HepG2 (cell line): ENCODE results near the gene DFFA. TPM values are rescaled to one million over a fixed set of nuclear protein-coding genes. Genes with fewer than 3 reads are reported as not detected.

Experiments
- ATAC-seq: fragments of 200-7000 bp; cut with Tn5 transposase; 3 replicates; pipeline ENCODE4 v1.9.1; 2020; ENCODE audit warnings: mild to moderate bottlenecking, moderate library complexity
- BruUV-seq: library from RNA; stranded (reverse); fragments of 400-500 nt; replicated peaks from 2 replicates; lab custom pipeline; 2021; lab: Mats Ljungman, UMichigan
- CTCF ChIA-PET: fragments of 300-600 bp; formaldehyde crosslinking; extraction: SDS; loops from one replicate; lab custom pipeline; 2021; ENCODE audit warnings: low total read pairs, inconsistent platforms, low intra/inter-chr PET ratio; lab: Yijun Ruan, JAX
- POLR2A ChIA-PET: fragments of 350-600 bp; sonication (Branson Sonifier 250); formaldehyde crosslinking; loops from one replicate; lab custom pipeline; 2020; ENCODE audit warnings: antibody characterized with exemption, inconsistent platforms; lab: Yijun Ruan, JAX
- DNase-seq: peaks from one replicate; pipeline ENCODE4 v3.0.0-alpha.2; 2015; ENCODE audit warnings: low spot score
- FAIRE-seq: peaks from 3 replicates; lab custom pipeline; 2011; peaks lifted over from hg19 to GRCh38; lab: Jason Lieb, UNC
- H2AFZ ChIP-seq: one replicate; pipeline ENCODE4 v1.6.1; 2011; ENCODE audit warnings: low read length, inconsistent platforms
- H3K27ac ChIP-seq: fragments of 300-600 bp; 3 replicates; pipeline ENCODE4 v1.8.0; 2011; ENCODE audit warnings: mixed run types, mild to moderate bottlenecking, mixed read lengths, low read length, inconsistent platforms; ENCODE audit not compliant: insufficient read depth; ENCODE audit errors: extremely low read length
- H3K27me3 ChIP-seq, 2 experiments: fragments of 200-600 bp in 1 of 2; 2 replicates in 1 of 2; 3 replicates in 1 of 2; pipeline versions ENCODE4 v1.6.0 to v1.8.0; 2011; ENCODE audit warnings: low read length in 2 of 2, mild to moderate bottlenecking in 2 of 2, moderate library complexity in 2 of 2, inconsistent platforms in 1 of 2; ENCODE audit not compliant: insufficient read depth in 2 of 2, control insufficient read depth in 1 of 2
- H3K36me3 ChIP-seq, 2 experiments: fragments of 200-600 bp in 1 of 2; replicated peaks in 1 of 2; 2 replicates in 1 of 2; 3 replicates in 1 of 2; pipeline versions ENCODE4 v1.5.1 to v1.8.0; 2011; ENCODE audit warnings: low read length in 2 of 2, inconsistent platforms in 1 of 2; ENCODE audit not compliant: insufficient read depth in 2 of 2, control insufficient read depth in 1 of 2
- H3K4me1 ChIP-seq: 2 replicates; pipeline ENCODE4 v1.5.1; 2012; ENCODE audit warnings: low read length, inconsistent platforms; ENCODE audit not compliant: insufficient read depth
- H3K4me2 ChIP-seq: 2 replicates; pipeline ENCODE4 v1.6.0; 2011; ENCODE audit warnings: low read depth, low read length, inconsistent platforms
- H3K4me3 ChIP-seq, 3 experiments: fragments of 200-600 bp in 1 of 3; sonication (generic), shearing (Covaris generic) in 1 of 3; replicated peaks in 1 of 3; 2 replicates each; pipeline ENCODE4 v1.5.1; 2011 to 2016; ENCODE audit warnings: low read length in 3 of 3, inconsistent platforms in 2 of 3, low read depth in 2 of 3, mild to moderate bottlenecking in 2 of 3, control low read depth in 1 of 3, mixed read lengths in 1 of 3; ENCODE audit not compliant: insufficient read depth in 1 of 3
- H3K79me2 ChIP-seq: one replicate; pipeline ENCODE4 v1.6.1; 2011; ENCODE audit warnings: low read length, inconsistent platforms; ENCODE audit not compliant: insufficient read depth
- H3K9ac ChIP-seq: 2 replicates; pipeline ENCODE4 v1.6.0; 2011; ENCODE audit warnings: mild to moderate bottlenecking, low read depth, low read length, inconsistent platforms; ENCODE audit not compliant: insufficient read depth
- H3K9me3 ChIP-seq: 2 replicates; pipeline ENCODE4 v1.5.1; 2012; ENCODE audit warnings: mild to moderate bottlenecking, low read length
- H4K20me1 ChIP-seq: 2 replicates; pipeline ENCODE4 v1.6.0; 2011; ENCODE audit warnings: inconsistent platforms, mild to moderate bottlenecking, low read length, moderate library complexity; ENCODE audit not compliant: insufficient read depth
- ATAD3A ChIP-seq: sonication (generic); formaldehyde crosslinking; IDR thresholded peaks from 2 replicates; pipeline ENCODE4 v1.4.0; 2020; ENCODE audit warnings: missing genetic modification reagents
- CBX5 ChIP-seq: sonication (generic); formaldehyde crosslinking; IDR thresholded peaks from 2 replicates; pipeline ENCODE4 v1.4.0; 2020; ENCODE audit warnings: missing genetic modification reagents, borderline replicate concordance
- CREM ChIP-seq, 2 experiments: sonication (generic) in 1 of 2; formaldehyde crosslinking in 1 of 2; IDR thresholded peaks; 2 replicates each; pipeline versions ENCODE4 v1.4.0 to v1.6.1; 2016 to 2020; ENCODE audit warnings: antibody characterized with exemption in 1 of 2, mild to moderate bottlenecking in 1 of 2, missing genetic modification reagents in 1 of 2
- DMTF1 ChIP-seq: sonication (generic); formaldehyde crosslinking; IDR thresholded peaks from 2 replicates; pipeline ENCODE4 v1.4.0; 2020; ENCODE audit warnings: mild to moderate bottlenecking, missing genetic modification reagents
- EED ChIP-seq: sonication (generic); formaldehyde crosslinking; IDR thresholded peaks from 2 replicates; pipeline ENCODE4 v1.5.0; 2020; ENCODE audit warnings: mild to moderate bottlenecking, missing genetic modification reagents
- GTF2F1 ChIP-seq: fragments of 150-350 bp; IDR thresholded peaks from 2 replicates; pipeline ENCODE4 v1.6.1; 2014; ENCODE audit warnings: low read length
- HNRNPLL ChIP-seq: fragments of 200-400 bp; formaldehyde crosslinking; IDR thresholded peaks from 2 replicates; pipeline ENCODE4 v1.6.1; 2017; ENCODE audit warnings: mild to moderate bottlenecking, low read depth, low read length; ENCODE audit not compliant: poor library complexity, severe bottlenecking
- IKZF1 ChIP-seq: fragments of 450-650 bp; IDR thresholded peaks from 2 replicates; pipeline ENCODE4 v1.7.1; 2016
- KDM5B ChIP-seq: sonication (generic); formaldehyde crosslinking; IDR thresholded peaks from 2 replicates; pipeline ENCODE4 v1.4.0; 2020; ENCODE audit warnings: missing genetic modification reagents, mild to moderate bottlenecking, borderline replicate concordance
- MXD4 ChIP-seq: IDR thresholded peaks from 2 replicates; pipeline ENCODE4 v1.6.1; 2016; ENCODE audit warnings: mild to moderate bottlenecking, missing biosample characterization, missing genetic modification reagents
- POGZ ChIP-seq: sonication (generic); formaldehyde crosslinking; IDR thresholded peaks from 2 replicates; pipeline ENCODE4 v1.4.0; 2020; ENCODE audit warnings: mild to moderate bottlenecking, missing genetic modification reagents
- SATB2 ChIP-seq: sonication (generic); formaldehyde crosslinking; IDR thresholded peaks from 2 replicates; pipeline ENCODE4 v1.5.0; 2020; ENCODE audit warnings: missing genetic modification reagents
- SNAI1 ChIP-seq: sonication (generic); formaldehyde crosslinking; IDR thresholded peaks from 2 replicates; pipeline ENCODE4 v1.5.0; 2020; ENCODE audit warnings: mild to moderate bottlenecking, missing genetic modification reagents, borderline replicate concordance
- SOX5 ChIP-seq: IDR thresholded peaks from 2 replicates; pipeline ENCODE4 v1.6.1; 2016; ENCODE audit warnings: borderline replicate concordance
- SOX6 ChIP-seq, 2 experiments: fragments of 450-650 bp in 1 of 2; sonication (generic) in 1 of 2; formaldehyde crosslinking in 1 of 2; IDR thresholded peaks; 2 replicates each; pipeline versions ENCODE4 v1.4.0 to v1.6.1; 2017 to 2020; ENCODE audit warnings: antibody characterized with exemption in 1 of 2, mild to moderate bottlenecking in 1 of 2, missing genetic modification reagents in 1 of 2
- SP2 ChIP-seq: sonication (generic); formaldehyde crosslinking; IDR thresholded peaks from 2 replicates; pipeline ENCODE4 v1.5.1; 2020; ENCODE audit warnings: mild to moderate bottlenecking, missing genetic modification reagents
- TFDP1 ChIP-seq: IDR thresholded peaks from 2 replicates; pipeline ENCODE4 v1.6.1; 2016; ENCODE audit warnings: missing compliant biosample characterization, missing genetic modification reagents, borderline replicate concordance
- THAP7 ChIP-seq: sonication (generic); formaldehyde crosslinking; IDR thresholded peaks from 2 replicates; pipeline ENCODE4 v1.8.1; 2023; ENCODE audit warnings: mild to moderate bottlenecking, missing genetic modification reagents
- ZNF234 ChIP-seq: sonication (generic); formaldehyde crosslinking; conservative IDR thresholded peaks from 2 replicates; pipeline ENCODE4 v1.5.1; 2020; ENCODE audit warnings: mild to moderate bottlenecking, missing genetic modification reagents
- ZNF263 ChIP-seq: sonication (generic); formaldehyde crosslinking; IDR thresholded peaks from 2 replicates; pipeline ENCODE4 v1.4.0; 2020; ENCODE audit warnings: missing genetic modification reagents
- ZNF746 ChIP-seq: sonication (generic); formaldehyde crosslinking; IDR thresholded peaks from 2 replicates; pipeline ENCODE4 v1.8.0; 2022; ENCODE audit warnings: mild to moderate bottlenecking, missing genetic modification reagents
- WGBS: methylation state at CpG from one replicate; pipeline ENCODE4 v1.1.6; 2017; ENCODE audit warnings: low lambda C conversion rate; 5-methylcytosine and 5-hydroxymethylcytosine counted together
- in situ Hi-C: cut with HindIII; loops from 2 replicates; pipeline ENCODE4 v1.10.0; 2017; ENCODE audit warnings: low pct_unique_long_range_greater_than_20kb; ENCODE audit not compliant: extremely low pct_ligation_motif_present
- intact Hi-C: fragments of 100-400 bp; cut with micrococcal nuclease; formaldehyde crosslinking; loops from one replicate; pipeline ENCODE4 v1.10.0; 2022; ENCODE audit not compliant: unreplicated experiment
- polyA plus RNA-seq, 8 experiments: library from polyadenylated mRNA; depleted of rRNA in 3 of 8; stranded (reverse) in 7 of 8; unstranded in 1 of 8; fragments of >200 nt; fragmentation: Illumina TruSeq in 4 of 8; extraction: Trizol in 4 of 8; gene quantifications; 2 replicates each; pipeline versions ENCODE4 v1.2.1 to v1.2.3, GENCODE V29; 2011 to 2016; ENCODE audit warnings: low read depth in 4 of 8, missing spikeins in 1 of 8, mixed read lengths in 1 of 8; ENCODE audit not compliant: insufficient read depth in 1 of 8
- total RNA-seq, 5 experiments: library from RNA; depleted of rRNA; stranded (reverse); fragments of >200 nt; fragmentation: Illumina TruSeq; extraction: Trizol; gene quantifications; 2 replicates each; pipeline ENCODE4 v1.2.3, GENCODE V29; 2016; ENCODE audit warnings: low read depth in 1 of 5

The DFFA gene
- total and polyA plus RNA-seq, 2 of the 13 experiments (the other 11 are each of a cell fraction or from before 2014, with no cell fraction given) = 16.5 to 33.9 TPM

- peak; percentile 38; the same call in 1 of the 2 replicates for TF ChIP-seq SOX5 (CRISPR knock-in tag)
- TF ChIP-seq SP2 (CRISPR knock-in tag) = no peak
- no peak for TF ChIP-seq HNRNPLL
- TF ChIP-seq ZNF263 = no peak
- 0 out of 2 replicates have a peak, but pooled peaks have one; percentile 19 for TF ChIP-seq CREM (IDR thresholded peaks at IDR 0.05)
- TF ChIP-seq CREM (CRISPR knock-in tag; IDR thresholded peaks at IDR 0.05) = no peak
- TF ChIP-seq POGZ (CRISPR knock-in tag) = no peak
- TF ChIP-seq TFDP1 (CRISPR knock-in tag) = no peak
- TF ChIP-seq ZNF746 (CRISPR knock-in tag) = no peak
- TF ChIP-seq CBX5 (CRISPR knock-in tag) = no peak
- TF ChIP-seq SOX6 (IDR thresholded peaks at IDR 0.05) = no peak
- peak; percentile 37; the same call in 1 of the 2 replicates for TF ChIP-seq SOX6 (CRISPR knock-in tag; IDR thresholded peaks at IDR 0.05)
- no peak for TF ChIP-seq SNAI1 (CRISPR knock-in tag)
Measured at GRCh38 chr1:10438677-10439163, 33.6 kb downstream of the DFFA start (continued).

GRCh38 chr1:10437052-10437451, 35.3 kb downstream of the DFFA start:
- Histone ChIP-seq H2AFZ (no peak overlapping the region), H4K20me1 (no peaks in the 10 kb centered on the region), H3K9me3 (no peaks in the 10 kb centered on the region), H3K4me1 (peaks cover 56% of the 10 kb centered on the region), H3K4me3 (no peak overlapping the region), H3K27me3 (no peaks in the 10 kb centered on the region), H3K79me2 (no peaks in the 10 kb centered on the region), H3K27ac (peak overlapping the region; percentile 36), H3K36me3 (0 out of 5 replicates have a peak, but pooled peaks cover 0 to 3% of the 10 kb centered on the region in 2 experiments), H3K9ac (no peak overlapping the region), H3K4me2 (no peak overlapping the region)
- in situ Hi-C loops = no loop called here
- DNase-seq = no peak
- no peak for FAIRE-seq
- no peak for ATAC-seq
- CTCF ChIA-PET = no interaction called here
- BruUV-seq = no TSS peak
- 96% methylated on average over 1 of the region's 1 CpG for WGBS
- intact Hi-C loops = no loop called here
- POLR2A ChIA-PET = interaction anchor here (0.5 kb wide), 1 partner anchor 9 kb away, joined by 5 read pairs; no protein-coding TSS in a partner anchor
- TF ChIP-seq GTF2F1 (no peak), MXD4 (no peak), SATB2 (CRISPR knock-in tag) (no peak), ZNF234 (CRISPR knock-in tag) (no peak), DMTF1 (no peak), THAP7 (CRISPR knock-in tag) (no peak), POGZ (CRISPR knock-in tag) (no peak), IKZF1 (no peak), KDM5B (CRISPR knock-in tag) (no peak), ATAD3A (CRISPR knock-in tag) (no peak), EED (no peak)
